ENCODE data around the gene MYCT1. TPM values are rescaled to one million over a fixed set of nuclear protein-coding genes. Genes with fewer than 3 reads are reported as not detected.

MYCT1 gene
- total RNA-seq: not detected in 2 replicates

GRCh38 chr6:152697634-152698033 is at the start of gene MYCT1:
Gene MYCT1 (plus strand): TSS chr6:152697897. CDS start chr6:152697903, 6 bp downstream.

GRCh38 chr6:152750694-152751093 is 53.0 kb downstream of the MYCT1 start, which contains the start of gene VIP:
Gene VIP (plus strand): TSS chr6:152750797. CDS start chr6:152752178, 1,381 bp downstream.

Other genes starting within 250 kb of the MYCT1 start
- gene SYNE1, start 60.5 kb upstream of the MYCT1 start, total RNA-seq: 2.5 and 5.9 TPM in 2 replicates
- not detected in 2 replicates for gene VIP, start 52.9 kb downstream of the MYCT1 start, total RNA-seq

Data from airway epithelial cell (primary cell).